ENCODE results near the gene TBL3.

The TBL3 gene

GRCh38 chr16:1968146-1968953 lies 3.5 kb upstream of the TBL3 start:
- Histone ChIP-seq H3K4me1 (ENCODE audit: control insufficient read depth in 1 of 2, insufficient read depth in 2 of 2, low read length in 2 of 2) (peaks cover 5 to 32% of the 10 kb centered on the region in 2 donors), H3K27me3 (ENCODE audit: low read depth, low read length) (no peaks in the 10 kb centered on the region), H3K9me3 (ENCODE audit: control insufficient read depth in 1 of 2, low read length in 2 of 2) (no peaks in the 10 kb centered on the region), H3K27ac (ENCODE audit: low read length) (no peak overlapping the region), H3K4me3 (ENCODE audit: low read depth in 1 of 2, low read length in 2 of 2) (no peak overlapping the region), H3K36me3 (ENCODE audit: control insufficient read depth in 1 of 2, insufficient read depth in 2 of 2, low read length in 2 of 2) (no peaks in the 10 kb centered on the region)

- no peaks in the 10 kb centered on the region for H3K27me3 ChIP-seq (ENCODE audit: low read depth, low read length)
- H3K9me3 ChIP-seq (ENCODE audit: control insufficient read depth in 1 of 2, low read length in 2 of 2): no peaks in the 10 kb centered on the region
- peak overlapping the region; percentile 85 to 98 for H3K4me3 ChIP-seq (ENCODE audit: low read depth in 1 of 2, low read length in 2 of 2)
- peaks cover 21 to 35% of the 10 kb centered on the region in 2 donors for H3K36me3 ChIP-seq (ENCODE audit: control insufficient read depth in 1 of 2, insufficient read depth in 2 of 2, low read length in 2 of 2)
- H3K27ac ChIP-seq (ENCODE audit: low read length): no peak overlapping the region
- peaks cover 0 to 23% of the 10 kb centered on the region in 2 donors for H3K4me1 ChIP-seq (ENCODE audit: control insufficient read depth in 1 of 2, insufficient read depth in 2 of 2, low read length in 2 of 2)
These were observed 631 bp downstream of the TBL3 start for GRCh38 chr16:1972490-1972877.

GRCh38 chr16:1973461-1974156 lies 1.8 kb downstream of the TBL3 start:
- no peak overlapping the region for H3K4me3 ChIP-seq (ENCODE audit: low read depth in 1 of 2, low read length in 2 of 2)
- no peak overlapping the region for H3K27ac ChIP-seq (ENCODE audit: low read length)
- no peaks in the 10 kb centered on the region for H3K9me3 ChIP-seq (ENCODE audit: control insufficient read depth in 1 of 2, low read length in 2 of 2)
- H3K4me1 ChIP-seq (ENCODE audit: control insufficient read depth in 1 of 2, insufficient read depth in 2 of 2, low read length in 2 of 2): peaks cover 0 to 23% of the 10 kb centered on the region in 2 donors
- no peaks in the 10 kb centered on the region for H3K27me3 ChIP-seq (ENCODE audit: low read depth, low read length)
- H3K36me3 ChIP-seq (ENCODE audit: control insufficient read depth in 1 of 2, insufficient read depth in 2 of 2, low read length in 2 of 2): peaks cover 29 to 46% of the 10 kb centered on the region in 2 donors

GRCh38 chr16:1974157-1975070 lies 2.6 kb downstream of the TBL3 start:
- H3K9me3 ChIP-seq (ENCODE audit: control insufficient read depth in 1 of 2, low read length in 2 of 2): no peaks in the 10 kb centered on the region
- H3K36me3 ChIP-seq (ENCODE audit: control insufficient read depth in 1 of 2, insufficient read depth in 2 of 2, low read length in 2 of 2): peaks cover 29 to 51% of the 10 kb centered on the region in 2 donors
- peaks cover 0 to 23% of the 10 kb centered on the region in 2 donors for H3K4me1 ChIP-seq (ENCODE audit: control insufficient read depth in 1 of 2, insufficient read depth in 2 of 2, low read length in 2 of 2)
- H3K27me3 ChIP-seq (ENCODE audit: low read depth, low read length): no peaks in the 10 kb centered on the region
- no peak overlapping the region for H3K4me3 ChIP-seq (ENCODE audit: low read depth in 1 of 2, low read length in 2 of 2)
- H3K27ac ChIP-seq (ENCODE audit: low read length): no peak overlapping the region

- Histone ChIP-seq H3K27ac (ENCODE audit: low read length) (no peak overlapping the region), H3K27me3 (ENCODE audit: low read depth, low read length) (peaks cover 9% of the 10 kb centered on the region), H3K4me1 (ENCODE audit: control insufficient read depth in 1 of 2, insufficient read depth in 2 of 2, low read length in 2 of 2) (peaks cover 0 to 28% of the 10 kb centered on the region in 2 donors), H3K9me3 (ENCODE audit: control insufficient read depth in 1 of 2, low read length in 2 of 2) (no peaks in the 10 kb centered on the region), H3K36me3 (ENCODE audit: control insufficient read depth in 1 of 2, insufficient read depth in 2 of 2, low read length in 2 of 2) (peaks cover 29 to 51% of the 10 kb centered on the region in 2 donors), H3K4me3 (ENCODE audit: low read depth in 1 of 2, low read length in 2 of 2) (no peak overlapping the region)
These were observed 3.8 kb downstream of the TBL3 start for GRCh38 chr16:1975432-1976215.

- H3K27ac ChIP-seq (ENCODE audit: low read length): no peak overlapping the region
- no peak overlapping the region for H3K4me3 ChIP-seq (ENCODE audit: low read depth in 1 of 2, low read length in 2 of 2)
- peaks cover 0 to 24% of the 10 kb centered on the region in 2 donors for H3K4me1 ChIP-seq (ENCODE audit: control insufficient read depth in 1 of 2, insufficient read depth in 2 of 2, low read length in 2 of 2)
- H3K9me3 ChIP-seq (ENCODE audit: control insufficient read depth in 1 of 2, low read length in 2 of 2): no peaks in the 10 kb centered on the region
- peaks cover 29 to 51% of the 10 kb centered on the region in 2 donors for H3K36me3 ChIP-seq (ENCODE audit: control insufficient read depth in 1 of 2, insufficient read depth in 2 of 2, low read length in 2 of 2)
- peaks cover 14% of the 10 kb centered on the region for H3K27me3 ChIP-seq (ENCODE audit: low read depth, low read length)
These were observed 4.3 kb downstream of the TBL3 start for GRCh38 chr16:1976216-1976520.

- H3K4me1 ChIP-seq (ENCODE audit: control insufficient read depth in 1 of 2, insufficient read depth in 2 of 2, low read length in 2 of 2): peaks cover 0 to 23% of the 10 kb centered on the region in 2 donors
- no peak overlapping the region for H3K27ac ChIP-seq (ENCODE audit: low read length)
- no peaks in the 10 kb centered on the region for H3K9me3 ChIP-seq (ENCODE audit: control insufficient read depth in 1 of 2, low read length in 2 of 2)
- peaks cover 24% of the 10 kb centered on the region for H3K27me3 ChIP-seq (ENCODE audit: low read depth, low read length)
- H3K36me3 ChIP-seq (ENCODE audit: control insufficient read depth in 1 of 2, insufficient read depth in 2 of 2, low read length in 2 of 2): peaks cover 29 to 51% of the 10 kb centered on the region in 2 donors
- H3K4me3 ChIP-seq (ENCODE audit: low read depth in 1 of 2, low read length in 2 of 2): no peak overlapping the region
These were observed 5.4 kb downstream of the TBL3 start for GRCh38 chr16:1976951-1977874.

GRCh38 chr16:1977875-1978268 lies 6.0 kb downstream of the TBL3 start:
- no peak overlapping the region for H3K4me3 ChIP-seq (ENCODE audit: low read depth in 1 of 2, low read length in 2 of 2)
- H3K9me3 ChIP-seq (ENCODE audit: control insufficient read depth in 1 of 2, low read length in 2 of 2): no peaks in the 10 kb centered on the region
- H3K4me1 ChIP-seq (ENCODE audit: control insufficient read depth in 1 of 2, insufficient read depth in 2 of 2, low read length in 2 of 2): peaks cover under 1 to 16% of the 10 kb centered on the region in 2 donors
- no peak overlapping the region for H3K27ac ChIP-seq (ENCODE audit: low read length)
- H3K27me3 ChIP-seq (ENCODE audit: low read depth, low read length): peaks cover 28% of the 10 kb centered on the region
- H3K36me3 ChIP-seq (ENCODE audit: control insufficient read depth in 1 of 2, insufficient read depth in 2 of 2, low read length in 2 of 2): peaks cover 29 to 51% of the 10 kb centered on the region in 2 donors

- H3K9me3 ChIP-seq (ENCODE audit: control insufficient read depth in 1 of 2, low read length in 2 of 2): no peaks in the 10 kb centered on the region
- peaks cover 28% of the 10 kb centered on the region for H3K27me3 ChIP-seq (ENCODE audit: low read depth, low read length)
- H3K4me3 ChIP-seq (ENCODE audit: low read depth in 1 of 2, low read length in 2 of 2): no peak overlapping the region
- H3K36me3 ChIP-seq (ENCODE audit: control insufficient read depth in 1 of 2, insufficient read depth in 2 of 2, low read length in 2 of 2): peaks cover 29 to 51% of the 10 kb centered on the region in 2 donors
- H3K4me1 ChIP-seq (ENCODE audit: control insufficient read depth in 1 of 2, insufficient read depth in 2 of 2, low read length in 2 of 2): peaks cover 6 to 16% of the 10 kb centered on the region in 2 donors
- H3K27ac ChIP-seq (ENCODE audit: low read length): no peak overlapping the region
These were observed 6.7 kb downstream of the TBL3 start for GRCh38 chr16:1978476-1979120.
